Esophagus muscularis mucosa (tissue), 3 donors: ENCODE measurements around the gene CCDC51.

Source experiments
- CTCF ChIP-seq, 3 experiments: fragments of 200-600 bp in 2 of 3; fragments of 450-650 bp in 1 of 3; sonication (generic) in 2 of 3; IDR thresholded peaks; one replicate each; pipeline ENCODE4 v1.5.1; 2017 to 2019; ENCODE audit warnings: antibody characterized with exemption in 3 of 3, mild to moderate bottlenecking in 2 of 3, moderate library complexity in 1 of 3
- POLR2A ChIP-seq: fragments of 450-650 bp; IDR thresholded peaks from one replicate; pipeline ENCODE4 v1.6.1; 2017; ENCODE audit warnings: antibody characterized with exemption, moderate library complexity, mild to moderate bottlenecking, low read depth

DNA sequence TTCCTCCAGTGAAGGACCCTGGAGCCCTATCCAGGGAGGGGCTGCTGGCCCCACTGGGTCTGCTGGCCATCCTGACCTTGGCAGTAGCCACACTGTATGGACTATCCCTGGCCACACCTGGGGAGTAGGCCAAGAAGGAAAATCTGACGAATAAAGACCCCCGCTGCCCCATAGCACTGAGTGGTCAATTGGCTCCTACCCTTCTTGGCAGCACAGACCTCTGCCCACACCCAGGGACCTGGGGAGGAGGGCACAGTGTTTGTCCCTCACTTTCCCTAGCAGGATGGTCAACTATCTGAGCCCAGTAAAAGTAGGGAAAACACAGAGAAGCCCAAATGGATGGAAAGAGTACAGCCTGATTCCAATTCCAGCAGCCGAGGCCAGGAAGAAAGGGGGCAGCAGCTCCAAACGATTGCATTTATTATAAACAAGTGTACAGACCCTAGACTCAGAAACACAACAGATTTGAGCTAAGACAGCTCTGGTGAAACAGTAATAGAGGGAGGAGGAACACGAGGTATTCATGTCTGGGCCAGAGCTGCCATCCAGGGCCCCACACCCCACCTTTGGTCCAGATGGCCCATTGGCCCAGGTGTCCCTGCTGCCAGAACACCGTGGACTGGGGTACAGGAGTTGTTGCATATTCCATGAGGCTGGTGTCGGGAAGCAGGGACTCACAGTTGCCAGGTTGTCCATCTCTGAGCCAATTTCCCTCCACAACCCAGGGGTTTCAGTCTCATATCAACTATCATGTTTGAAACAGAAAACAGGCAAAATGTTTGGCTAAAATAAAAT, 27.8 kb upstream of the CCDC51 start:
- no peak for TF ChIP-seq POLR2A
- TF ChIP-seq CTCF (IDR thresholded peaks at IDR 0.05): no peak
